Common myeloid progenitor, CD34-positive (primary cell): ENCODE measurements around the gene P4HA1.
A peak's percentile ranks its signal among the peaks of the same experiment; 100 is the strongest.

Experiments
- CTCF ChIA-PET: fragments of 350-600 bp; sonication (Branson Sonifier 250); formaldehyde crosslinking; loops from one replicate; lab custom pipeline; 2021; ENCODE audit warnings: antibody characterized with exemption; lab: Charles Lee
- POLR2A ChIA-PET: fragments of 350-600 bp; sonication (Branson Sonifier 250); formaldehyde crosslinking; loops from one replicate; lab custom pipeline; 2021; ENCODE audit warnings: antibody characterized with exemption; lab: Charles Lee
- DNase-seq, 3 donors: peaks; one replicate each; pipeline versions ENCODE4 v3.0.0 to v3.0.0-alpha.2; 2013
- H3K27ac ChIP-seq, 2 experiments: 1 replicate in 1 of 2; 2 replicates in 1 of 2; pipeline ENCODE4 v1.7.0; 2013; ENCODE audit warnings: inconsistent platforms in 2 of 2, low read length in 2 of 2, mild to moderate bottlenecking in 2 of 2, low read depth in 1 of 2, moderate library complexity in 1 of 2; ENCODE audit not compliant: severe bottlenecking in 2 of 2, insufficient read depth in 1 of 2, poor library complexity in 1 of 2
- H3K27me3 ChIP-seq, 5 experiments: replicated peaks in 2 of 5; 1 replicate in 3 of 5; 2 replicates in 2 of 5; pipeline versions ENCODE4 v1.6.1 to v1.7.0; 2013; ENCODE audit warnings: low read length in 4 of 5, mild to moderate bottlenecking in 2 of 5, moderate library complexity in 2 of 5, inconsistent platforms in 1 of 5; ENCODE audit not compliant: insufficient read depth in 5 of 5, control insufficient read depth in 4 of 5
- H3K36me3 ChIP-seq, 4 experiments: 1 replicate in 2 of 4; 2 replicates in 2 of 4; pipeline versions ENCODE4 v1.6.1 to v1.7.0; 2013; ENCODE audit warnings: low read length in 3 of 4, control low read depth in 1 of 4, mild to moderate bottlenecking in 1 of 4; ENCODE audit not compliant: control insufficient read depth in 4 of 4, insufficient read depth in 4 of 4
- H3K4me1 ChIP-seq, 4 experiments: 1 replicate in 3 of 4; 2 replicates in 1 of 4; pipeline versions ENCODE4 v1.6.1 to v1.7.1; 2013; ENCODE audit warnings: low read length in 3 of 4, mild to moderate bottlenecking in 3 of 4, control low read depth in 1 of 4, inconsistent platforms in 1 of 4, moderate library complexity in 1 of 4; ENCODE audit not compliant: control insufficient read depth in 4 of 4, insufficient read depth in 4 of 4; ENCODE audit errors: control extremely low read depth in 1 of 4
- H3K4me3 ChIP-seq, 7 experiments: 1 replicate in 4 of 7; 2 replicates in 3 of 7; pipeline versions ENCODE4 v1.5.1 to v1.7.0; 2013; ENCODE audit warnings: mild to moderate bottlenecking in 7 of 7, low read length in 6 of 7, moderate library complexity in 6 of 7, inconsistent platforms in 2 of 7, low read depth in 2 of 7, control low read depth in 1 of 7; ENCODE audit not compliant: insufficient read depth in 4 of 7, control insufficient read depth in 1 of 7; ENCODE audit errors: extremely low read depth in 1 of 7
- H3K9me3 ChIP-seq, 5 experiments: 1 replicate in 4 of 5; 2 replicates in 1 of 5; pipeline versions ENCODE4 v1.6.1 to v1.7.1; 2013; ENCODE audit warnings: low read length in 4 of 5, mild to moderate bottlenecking in 2 of 5, inconsistent platforms in 1 of 5, low read depth in 1 of 5, moderate library complexity in 1 of 5; ENCODE audit not compliant: control insufficient read depth in 4 of 5, insufficient read depth in 2 of 5; ENCODE audit errors: control extremely low read depth in 1 of 5
- WGBS: methylation state at CpG from one replicate; pipeline ENCODE4 v1.1.5; 2013; ENCODE audit not compliant: insufficient coverage; 5-methylcytosine and 5-hydroxymethylcytosine counted together

Gene P4HA1

GRCh38 chr10:73086816-73087215 is 9.8 kb downstream of the P4HA1 start:
- no peaks in the 10 kb centered on the region for H3K4me1 ChIP-seq
- POLR2A ChIA-PET, result no interaction called here
- peaks cover 0 to 2% (median 0%) of the 10 kb centered on the region in 4 experiments for H3K36me3 ChIP-seq
- no CpG with 5 or more reads among the region's 4 CpGs for WGBS
- no peaks in the 10 kb centered on the region for H3K9me3 ChIP-seq
- H3K4me3 ChIP-seq, result no peak overlapping the region
- no peak overlapping the region for H3K27ac ChIP-seq
- CTCF ChIA-PET, result no interaction called here
- no peak for DNase-seq
- H3K27me3 ChIP-seq, result no peaks in the 10 kb centered on the region

- Histone ChIP-seq H3K4me3 (no peak overlapping the region), H3K4me1 (no peaks in the 10 kb centered on the region), H3K9me3 (no peaks in the 10 kb centered on the region), H3K27me3 (no peaks in the 10 kb centered on the region), H3K36me3 (peaks cover 0 to 2% (median 0%) of the 10 kb centered on the region in 4 experiments), H3K27ac (no peak overlapping the region)
- ChIA-PET CTCF (interaction anchor here (0.6 to 2.9 kb wide), 4 partner anchors 11 to 431 kb away, joined by 3 to 11 read pairs (median 4); no protein-coding TSS in a partner anchor), POLR2A (no interaction called here)
- DNase-seq, result no peak
- 80% methylated on average over 1 of the region's 5 CpGs for WGBS
These were observed 12.5 kb downstream of the P4HA1 start for GRCh38 chr10:73084209-73084608.

- Histone ChIP-seq H3K27ac (no peak overlapping the region), H3K9me3 (no peaks in the 10 kb centered on the region), H3K4me3 (no peak overlapping the region), H3K4me1 (no peaks in the 10 kb centered on the region), H3K36me3 (peaks cover 0 to 2% (median 0%) of the 10 kb centered on the region in 4 experiments), H3K27me3 (no peaks in the 10 kb centered on the region)
- ChIA-PET CTCF (interaction anchor here (1.7 to 2.9 kb wide), 2 partner anchors 12 to 16 kb away, joined by 4 to 11 read pairs; no protein-coding TSS in a partner anchor), POLR2A (no interaction called here)
- DNase-seq, result no peak
- 63% methylated on average over 1 of the region's 2 CpGs for WGBS
These were observed 13.4 kb downstream of the P4HA1 start for GRCh38 chr10:73083221-73083620.

GRCh38 chr10:73079779-73080541 is 16.7 kb downstream of the P4HA1 start:
- ChIA-PET POLR2A (no interaction called here), CTCF (interaction anchor here (0.9 to 1.0 kb wide), 2 partner anchors 14 to 17 kb away, joined by 3 read pairs; no protein-coding TSS in a partner anchor)
- no peaks in the 10 kb centered on the region for H3K36me3 ChIP-seq
- no peak for DNase-seq
- no peak overlapping the region for H3K4me3 ChIP-seq
- no peaks in the 10 kb centered on the region for H3K27me3 ChIP-seq
- no peaks in the 10 kb centered on the region for H3K9me3 ChIP-seq
- no peak overlapping the region for H3K27ac ChIP-seq
- 100% methylated on average over 1 of the region's 3 CpGs for WGBS
- peaks cover 0 to 15% (median 8%) of the 10 kb centered on the region in 4 experiments for H3K4me1 ChIP-seq

- peak overlapping the region in 2 of 7 experiments; percentile 48 to 49 for H3K4me3 ChIP-seq
These were observed 20.1 kb downstream of the P4HA1 start for GRCh38 chr10:73076360-73077183.

GRCh38 chr10:73075829-73076228 is 20.8 kb downstream of the P4HA1 start:
- Histone ChIP-seq H3K9me3 (no peaks in the 10 kb centered on the region), H3K4me1 (peaks cover 0 to 15% (median 8%) of the 10 kb centered on the region in 4 experiments), H3K4me3 (no peak overlapping the region), H3K36me3 (peaks cover 0 to 22% (median 9%) of the 10 kb centered on the region in 4 experiments), H3K27ac (no peak overlapping the region), H3K27me3 (no peaks in the 10 kb centered on the region)
- ChIA-PET POLR2A (interaction anchor here (0.6 to 1.3 kb wide), 2 partner anchors 20 to 401 kb away, joined by 3 to 4 read pairs; no protein-coding TSS in a partner anchor), CTCF (interaction anchor here (1.0 kb wide), 1 partner anchor 17 kb away, joined by 3 read pairs; no protein-coding TSS in a partner anchor)
- DNase-seq, result no peak
- WGBS, result no CpG with 5 or more reads among the region's 3 CpGs

More at GRCh38 chr10:73076360-73077183, 20.1 kb downstream of the P4HA1 start:
- H3K27ac ChIP-seq, result peak overlapping the region in 1 of 2 experiments; percentile 51
- 53% methylated on average over 4 of the region's 6 CpGs for WGBS
- no peaks in the 10 kb centered on the region for H3K9me3 ChIP-seq
- peaks cover 0 to 16% (median 7%) of the 10 kb centered on the region in 4 experiments for H3K36me3 ChIP-seq
- H3K27me3 ChIP-seq, result no peaks in the 10 kb centered on the region
- peaks cover 0 to 15% (median 8%) of the 10 kb centered on the region in 4 experiments for H3K4me1 ChIP-seq
- ChIA-PET POLR2A (interaction anchor here (0.9 kb wide), 1 partner anchor 19 kb away, joined by 3 read pairs; no protein-coding TSS in a partner anchor), CTCF (interaction anchor here (0.7 to 2.2 kb wide), 5 partner anchors 8 to 19 kb away, joined by 3 to 8 read pairs (median 4); no protein-coding TSS in a partner anchor)
- DNase-seq, result peak; percentile 31 to 66 (median 62)
